ENCODE measurements around the gene CMIP.
"Not testable (repeated sequence)": the region's sequence is repeated elsewhere in the genome, so short reads cannot be mapped to it uniquely, and the experiment has no call there.

Gene CMIP

DNA sequence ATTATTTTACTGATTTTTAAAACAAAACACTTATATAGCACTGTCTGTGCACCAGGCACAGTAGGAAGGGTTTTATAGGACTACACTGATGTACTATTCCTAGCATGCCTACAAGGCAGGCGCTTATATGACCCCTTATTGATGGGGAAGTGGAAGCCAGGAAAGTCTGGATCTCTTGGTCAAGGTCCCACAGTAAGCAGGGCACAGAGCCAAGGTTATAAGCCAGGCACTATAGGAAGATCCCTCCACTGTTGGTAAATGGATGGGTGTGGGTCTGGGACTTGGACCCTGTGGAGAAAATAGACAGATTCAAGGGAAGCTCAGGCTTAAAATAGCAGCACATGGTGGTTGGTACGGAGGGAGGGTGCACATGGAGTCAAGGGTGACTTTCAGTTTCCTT, 275.4 kb downstream of the CMIP start:
- DNase-seq (ENCODE audit: low read depth) = no peak

DNA sequence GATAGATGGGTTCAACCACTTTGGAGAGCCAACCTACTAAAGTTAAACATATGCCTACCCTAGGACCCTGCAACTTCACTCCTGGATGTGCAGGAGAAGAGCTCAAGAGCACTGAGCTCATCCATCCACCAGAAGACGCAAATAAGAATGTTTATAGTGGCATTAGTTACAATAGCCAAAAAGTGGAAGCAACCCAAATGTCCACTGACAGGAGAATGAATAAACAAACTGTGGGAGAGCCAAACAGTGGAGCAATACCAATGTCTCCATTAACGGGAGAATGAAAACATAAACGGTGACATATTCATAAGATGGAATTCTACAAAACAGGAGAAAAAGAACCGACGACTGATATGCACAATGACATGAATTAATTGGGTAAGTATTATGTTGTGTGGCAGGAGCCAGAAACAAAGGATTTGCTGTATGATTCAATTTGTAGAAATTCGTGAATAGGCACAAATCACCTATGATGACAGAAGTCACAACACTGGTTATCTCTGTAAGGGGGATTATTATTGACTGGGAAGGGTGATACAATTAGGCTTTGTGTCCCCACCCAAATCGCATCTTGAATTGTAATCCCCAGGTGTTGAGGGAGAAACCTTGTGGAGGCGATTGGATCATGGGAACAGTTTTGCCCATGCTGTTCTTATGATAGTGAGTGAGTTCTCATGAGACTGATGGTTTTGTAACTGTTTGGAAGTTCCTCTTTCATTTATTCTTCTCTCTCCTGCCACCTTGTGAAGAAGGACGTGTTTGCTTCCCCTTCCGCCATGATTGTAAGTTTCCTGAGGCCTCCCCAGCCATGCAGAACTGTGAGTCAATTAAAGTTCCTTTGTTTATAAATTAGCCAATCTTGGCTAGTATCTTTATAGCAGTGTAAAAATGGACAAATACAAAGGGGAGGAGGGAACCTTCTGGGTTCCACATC, 276.6 kb downstream of the CMIP start:
- no peak for DNase-seq (ENCODE audit: low read depth)

DNA sequence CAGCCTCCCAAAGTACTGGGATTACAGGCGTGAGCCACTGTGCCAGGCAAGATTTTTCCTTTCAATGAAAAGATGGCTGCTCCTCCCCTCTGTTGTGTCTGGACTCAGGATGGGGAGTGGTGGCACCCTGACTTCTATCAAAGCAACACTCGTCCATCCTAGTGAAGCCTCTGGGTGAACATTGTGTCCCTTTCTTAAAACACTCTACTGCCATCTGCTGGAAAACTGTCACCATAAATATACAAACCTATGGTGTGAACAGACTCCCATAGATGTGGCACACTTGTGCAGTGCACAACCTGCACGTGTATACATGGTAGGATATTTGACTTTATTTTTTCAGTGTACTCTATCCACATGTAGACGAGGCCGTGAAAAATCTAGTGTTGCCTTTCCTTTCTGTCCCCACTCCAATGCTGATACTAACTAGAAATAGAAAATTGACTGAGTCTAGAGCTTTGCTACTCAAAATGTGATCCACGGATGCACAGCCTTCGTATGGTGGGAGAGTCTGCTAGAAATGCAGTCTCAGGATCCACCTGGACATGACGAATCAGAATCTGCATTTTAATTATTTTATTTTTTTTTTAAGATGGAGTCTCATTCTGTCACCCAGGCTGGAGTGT, 278.6 kb downstream of the CMIP start:
- no peak for DNase-seq (ENCODE audit: low read depth)

DNA sequence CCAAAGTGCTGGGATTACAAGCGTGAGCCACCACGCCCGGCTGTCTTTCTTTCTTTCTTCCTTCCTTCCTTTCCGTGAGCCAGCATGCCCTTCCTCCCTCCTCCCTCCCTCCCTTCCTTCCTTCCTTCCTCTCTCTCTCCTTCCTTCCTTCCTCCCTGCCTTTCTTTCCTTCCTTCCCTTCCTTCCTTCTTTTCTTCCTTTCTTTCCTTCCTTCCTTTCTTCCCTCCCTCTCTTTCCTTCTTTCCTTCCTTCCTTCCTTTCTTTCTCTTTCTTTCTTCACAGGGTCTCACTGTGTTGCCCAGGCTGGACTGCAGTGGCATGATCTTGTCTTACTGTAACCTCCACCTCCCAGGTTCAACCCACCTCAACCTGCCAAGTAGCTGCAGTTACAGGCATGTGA, 283.8 kb downstream of the CMIP start:
- DNase-seq (ENCODE audit: low read depth) = no peak

DNA sequence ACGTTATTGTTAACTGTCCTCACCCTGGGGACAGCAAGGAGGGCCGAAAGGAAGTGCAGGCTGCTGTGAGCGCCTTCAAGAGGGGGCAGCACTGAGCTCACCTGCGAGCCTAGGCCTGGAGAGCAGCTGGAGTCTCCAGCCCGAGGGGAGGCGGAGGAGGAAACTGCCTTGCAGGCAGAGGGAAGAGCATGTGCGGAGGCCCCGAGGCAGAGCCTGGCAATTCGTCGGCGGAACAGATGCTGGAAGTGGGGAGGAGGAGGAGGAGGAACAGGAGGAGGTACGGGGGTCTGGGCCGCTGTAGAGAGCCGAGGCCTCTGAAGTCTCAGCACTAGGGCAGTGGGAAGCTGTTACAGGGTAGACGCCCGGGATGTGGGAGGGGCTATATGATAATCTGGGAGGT, 284.8 kb downstream of the CMIP start:
- DNase-seq (ENCODE audit: low read depth) = no peak

DNA sequence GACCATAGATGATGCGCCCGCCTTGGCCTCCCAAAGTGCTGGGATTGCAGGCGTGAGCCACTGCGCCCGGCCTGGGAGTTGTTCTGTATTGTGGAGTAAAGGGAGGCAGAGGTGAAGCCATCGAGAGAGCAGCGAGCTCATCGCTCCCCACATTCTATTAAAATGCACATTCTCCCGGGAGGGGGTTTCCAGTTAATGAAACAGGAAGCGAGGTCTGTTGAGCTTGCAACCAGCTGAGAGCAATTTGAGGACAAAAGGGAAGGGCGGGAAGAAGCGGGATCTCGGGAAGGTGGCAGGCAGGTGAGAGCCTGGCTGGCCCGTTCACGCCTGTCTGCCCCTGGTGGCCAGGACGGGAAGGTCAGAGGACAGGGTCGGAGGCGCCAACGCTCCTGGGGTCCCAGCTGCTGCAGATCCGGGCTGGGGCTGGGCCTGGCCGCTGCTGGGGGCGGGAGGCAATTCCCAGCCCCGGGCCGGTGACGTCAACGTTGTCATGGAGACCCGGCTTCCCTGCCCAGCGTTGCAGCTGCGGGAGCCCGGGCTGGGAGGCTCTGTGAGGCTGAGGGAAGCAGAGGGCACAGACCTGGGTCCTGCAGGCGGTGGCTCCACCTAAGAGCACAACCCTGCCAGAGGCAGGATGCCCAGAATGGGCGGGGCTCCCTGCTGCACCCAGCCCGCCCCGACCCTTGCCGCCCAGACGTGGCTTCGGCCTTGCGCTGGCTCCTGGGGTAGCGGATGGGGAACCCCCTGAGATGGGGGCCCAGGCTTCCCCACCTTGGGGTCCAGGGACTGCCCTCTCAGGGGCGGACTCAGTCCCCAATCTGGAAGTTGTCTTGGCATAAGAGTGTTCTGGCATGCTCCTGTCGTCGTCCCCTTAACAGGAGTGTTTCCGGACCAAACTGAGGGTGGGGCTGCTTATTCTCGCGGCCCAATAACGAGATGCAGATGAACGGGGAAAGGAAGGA, 285.8 kb downstream of the CMIP start:
- DNase-seq (ENCODE audit: low read depth) = no peak

DNA sequence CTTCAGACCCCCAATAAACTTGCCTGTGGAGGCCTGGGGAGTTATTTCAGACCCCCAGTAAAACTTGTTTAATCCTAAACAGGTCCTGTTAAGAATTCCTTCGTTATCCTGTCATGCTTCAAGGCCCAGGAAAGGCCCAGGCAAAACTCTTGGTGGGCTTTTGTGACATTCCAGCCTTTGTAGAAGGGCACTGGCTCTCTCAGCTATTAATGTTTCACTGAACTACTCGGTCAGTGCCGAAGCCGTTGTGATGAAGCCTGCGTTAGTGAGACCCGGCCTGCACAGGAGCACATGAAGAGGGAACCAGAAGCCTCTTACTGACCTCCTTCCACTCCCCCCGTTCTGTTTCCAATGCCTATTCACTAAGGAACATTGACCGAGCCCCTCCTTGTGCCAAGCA, 287.0 kb downstream of the CMIP start:
- no peak for DNase-seq (ENCODE audit: low read depth)

DNA sequence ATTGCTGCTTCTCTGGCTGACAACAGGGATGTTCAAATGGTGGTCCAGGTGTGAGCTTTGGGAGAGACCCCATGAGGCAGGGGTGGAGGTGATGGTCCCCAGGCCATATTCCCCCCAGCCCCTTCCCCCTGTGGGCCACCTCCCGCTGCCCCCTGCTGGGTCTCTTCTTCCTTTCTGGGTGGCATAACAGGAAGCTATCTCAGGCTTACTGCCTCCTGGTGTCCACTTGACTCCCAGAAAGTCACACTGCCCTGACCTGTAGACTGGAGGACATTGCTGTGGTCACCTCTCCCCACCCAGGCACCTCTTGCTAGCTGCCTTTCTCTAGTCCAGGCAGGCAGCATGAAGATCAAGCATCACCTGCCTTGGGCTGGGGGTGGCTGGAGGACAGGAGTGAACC, 288.1 kb downstream of the CMIP start:
- DNase-seq (ENCODE audit: low read depth) = no peak

DNA sequence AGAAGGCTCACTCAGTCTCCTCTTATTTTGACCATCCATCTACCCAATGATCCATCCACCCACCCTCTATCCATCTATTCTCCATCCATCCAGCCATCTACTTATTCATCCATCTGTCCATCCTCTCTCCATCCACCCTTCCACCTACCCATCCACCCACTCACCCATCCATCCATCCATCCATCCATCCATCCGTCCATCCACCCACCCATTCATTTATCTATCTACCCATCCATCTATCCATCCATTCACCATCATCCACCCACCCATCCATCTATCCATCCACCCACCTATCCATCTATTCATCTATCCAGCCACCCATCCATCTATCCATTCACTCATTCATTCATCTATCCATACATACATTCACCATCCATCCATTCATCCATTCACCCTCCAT, 288.7 kb downstream of the CMIP start:
- DNase-seq (ENCODE audit: low read depth) = no peak

DNA sequence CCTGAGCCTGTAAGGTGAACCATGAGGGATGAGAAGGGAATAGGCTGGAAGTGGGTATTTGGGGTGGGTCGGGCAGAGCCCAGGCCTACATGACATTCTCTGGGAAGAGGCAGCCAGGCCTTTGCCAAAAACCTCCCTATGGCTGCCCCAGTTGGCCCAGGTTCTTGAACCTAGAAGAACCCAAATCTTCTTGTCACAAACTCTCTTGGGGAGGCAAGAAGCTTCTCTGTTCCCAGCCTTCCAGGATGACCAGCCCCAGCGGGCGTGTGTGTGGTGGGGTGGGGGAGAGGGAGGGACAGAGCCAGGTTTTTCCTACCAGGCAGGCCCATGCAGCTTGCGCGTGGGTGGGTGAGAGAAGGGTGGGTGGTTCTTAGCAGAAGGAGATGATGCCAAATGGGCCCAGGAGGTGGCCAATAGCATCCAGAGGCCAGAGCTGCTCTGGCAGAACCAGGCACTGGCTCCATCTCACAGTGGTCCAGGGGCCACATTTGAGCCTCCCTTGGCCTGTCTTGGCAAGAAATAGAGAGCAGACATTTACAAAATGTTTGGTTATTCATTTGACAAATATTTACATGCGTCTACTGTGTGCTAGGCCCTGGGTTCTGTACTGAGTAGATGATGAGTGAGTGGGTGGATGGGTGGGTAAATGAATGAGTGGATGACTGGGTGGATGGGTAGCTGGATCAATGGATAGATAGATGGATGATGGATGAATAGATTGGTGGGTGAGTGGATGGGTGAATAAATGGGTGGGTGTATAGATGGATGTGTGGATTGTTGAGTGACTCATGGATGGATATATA, 290.2 kb downstream of the CMIP start:
- DNase-seq (ENCODE audit: low read depth) = no peak

DNA sequence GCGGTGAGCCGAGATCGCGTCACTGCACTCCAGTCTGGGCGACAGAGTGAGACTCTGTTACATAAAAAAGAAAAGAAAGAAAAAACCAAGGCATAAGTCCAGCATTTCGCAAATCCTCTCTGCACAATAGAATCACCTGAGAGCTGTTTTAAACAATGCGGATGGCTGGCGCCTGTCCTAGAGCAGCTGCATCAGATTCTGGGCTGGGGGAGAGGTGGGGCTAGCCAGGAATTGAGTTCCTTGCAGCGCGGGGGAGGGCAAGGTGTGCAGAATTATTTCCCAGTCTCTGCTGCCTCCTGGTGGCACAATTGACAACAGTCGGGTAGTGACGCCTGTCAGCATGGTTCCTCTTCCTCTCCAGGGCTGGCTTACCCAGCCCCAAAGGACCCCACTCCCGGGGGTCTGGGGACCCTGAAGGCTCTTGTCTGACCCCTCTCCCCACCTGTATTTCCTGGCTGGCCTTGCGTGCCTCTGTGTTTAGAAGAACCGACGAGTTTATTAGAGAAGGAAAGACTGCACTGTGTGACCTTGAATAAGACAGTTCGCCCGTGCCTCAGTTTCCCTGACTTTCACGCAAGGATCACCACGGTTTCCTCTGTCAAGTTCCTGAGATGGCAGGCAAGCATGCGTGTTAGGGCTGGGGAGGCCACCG, 293.4 kb downstream of the CMIP start:
- DNase-seq (ENCODE audit: low read depth) = no peak

DNA sequence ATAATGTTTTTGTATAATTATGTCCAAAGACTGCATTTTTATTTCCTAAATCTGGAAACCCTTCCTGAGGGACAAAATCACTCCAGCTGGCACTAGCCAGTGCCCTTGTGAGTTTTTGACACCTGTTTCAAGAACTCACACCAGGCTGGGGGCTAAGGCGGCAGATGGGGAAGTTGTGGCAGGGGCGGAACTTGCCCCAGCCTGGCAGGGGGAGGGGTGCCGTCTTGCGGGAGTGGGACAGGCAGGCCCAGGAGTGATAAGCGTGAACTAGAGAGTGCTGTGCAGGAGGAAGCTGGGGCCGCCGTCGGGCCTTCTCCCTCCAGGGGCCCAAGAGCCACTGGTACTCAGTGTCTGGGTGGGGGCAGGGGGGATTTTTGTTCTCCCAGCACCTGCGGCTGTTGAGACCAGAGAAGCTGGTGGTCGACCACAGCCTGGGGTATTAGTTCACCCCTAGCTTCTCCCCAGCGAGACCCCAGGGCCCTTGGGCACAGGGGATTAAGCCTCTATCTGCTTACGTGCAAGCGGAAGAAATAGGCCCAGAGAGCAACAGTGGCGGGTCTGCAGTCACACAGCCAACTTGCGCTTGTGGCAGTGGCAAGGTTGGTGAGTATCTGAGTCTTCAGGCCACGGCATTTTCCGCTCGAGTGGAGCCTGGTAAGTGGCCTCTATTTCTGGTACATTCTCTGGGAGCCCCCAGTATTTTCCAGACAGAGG, 294.3 kb downstream of the CMIP start:
- no peak for DNase-seq (ENCODE audit: low read depth)

DNA sequence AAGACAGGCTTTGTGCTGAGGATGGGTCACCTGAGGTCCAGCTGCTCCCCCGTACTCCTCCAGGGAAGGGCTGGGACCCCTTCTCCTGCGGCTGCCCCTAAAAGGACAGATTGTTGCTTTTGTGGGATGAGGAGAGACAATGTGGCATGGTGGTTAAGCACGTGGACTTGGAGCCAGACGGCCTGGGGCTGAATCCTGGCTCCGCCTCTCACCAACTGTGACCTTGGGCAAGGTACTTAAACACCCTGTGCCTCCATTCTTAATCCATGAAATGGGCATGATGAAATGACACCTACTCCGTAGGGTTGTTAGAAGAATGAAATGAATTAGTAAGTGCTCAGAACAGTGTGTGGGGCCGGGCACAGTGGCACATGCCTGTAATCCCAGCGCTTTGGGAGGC, 294.9 kb downstream of the CMIP start:
- no peak for DNase-seq (ENCODE audit: low read depth)

DNA sequence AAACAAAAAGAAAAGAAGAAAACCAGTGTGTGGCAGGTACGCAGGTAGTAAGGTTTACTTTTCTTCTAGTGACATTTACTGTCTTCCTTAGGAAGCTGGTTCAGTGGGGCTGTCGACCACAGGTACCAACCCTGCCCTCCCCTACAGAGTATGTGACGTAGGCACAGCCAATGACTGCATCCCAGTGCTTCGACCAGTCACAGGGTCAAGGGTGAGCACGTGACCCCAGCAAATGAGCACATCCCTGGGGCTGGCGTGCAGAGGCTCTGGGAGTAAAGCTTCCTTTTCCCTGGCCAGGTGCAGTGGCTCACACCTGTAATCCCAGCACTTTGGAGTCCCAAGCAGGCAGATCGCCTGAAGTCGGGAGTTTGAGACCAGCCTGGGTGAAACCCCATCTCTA, 295.6 kb downstream of the CMIP start:
- DNase-seq (ENCODE audit: low read depth) = no peak

DNA sequence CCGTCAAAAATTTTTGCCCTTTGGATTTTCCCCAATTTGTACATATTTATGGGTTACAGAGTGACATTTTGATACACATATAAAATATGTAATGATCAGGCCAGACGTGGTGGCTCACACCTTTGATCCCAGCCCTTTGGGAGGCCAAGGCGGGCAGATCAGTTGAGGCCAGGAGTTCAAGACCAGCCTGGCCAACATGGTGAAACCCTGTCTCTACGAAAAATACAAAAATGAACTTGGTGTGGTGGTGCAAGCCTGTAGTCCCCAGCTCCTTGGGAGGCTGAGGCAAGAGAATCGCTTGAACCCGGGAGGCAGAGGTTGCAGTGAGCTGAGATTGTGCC, 296.8 kb downstream of the CMIP start:
- not testable (repeated sequence) for DNase-seq (ENCODE audit: low read depth)

DNA sequence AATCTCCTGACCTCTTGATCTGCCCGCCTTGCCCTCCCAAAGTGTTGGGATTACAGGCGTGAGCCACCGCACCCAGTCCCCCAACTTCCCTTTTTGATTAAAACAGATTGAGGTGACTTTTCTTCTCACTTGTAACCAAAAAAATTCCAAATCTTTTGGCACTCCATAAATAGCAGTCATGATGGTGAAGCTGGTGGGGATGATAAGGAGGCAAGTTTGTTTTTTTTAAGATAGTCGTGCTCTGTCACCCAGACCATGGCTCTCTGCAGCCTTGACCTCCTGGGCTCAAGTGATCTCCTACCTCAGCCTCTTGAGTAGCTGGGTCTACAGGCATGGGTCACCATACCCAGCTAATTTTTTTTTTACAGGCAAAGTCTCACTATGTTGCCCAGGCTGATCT, 299.8 kb downstream of the CMIP start:
- no peak for DNase-seq (ENCODE audit: low read depth)

DNA sequence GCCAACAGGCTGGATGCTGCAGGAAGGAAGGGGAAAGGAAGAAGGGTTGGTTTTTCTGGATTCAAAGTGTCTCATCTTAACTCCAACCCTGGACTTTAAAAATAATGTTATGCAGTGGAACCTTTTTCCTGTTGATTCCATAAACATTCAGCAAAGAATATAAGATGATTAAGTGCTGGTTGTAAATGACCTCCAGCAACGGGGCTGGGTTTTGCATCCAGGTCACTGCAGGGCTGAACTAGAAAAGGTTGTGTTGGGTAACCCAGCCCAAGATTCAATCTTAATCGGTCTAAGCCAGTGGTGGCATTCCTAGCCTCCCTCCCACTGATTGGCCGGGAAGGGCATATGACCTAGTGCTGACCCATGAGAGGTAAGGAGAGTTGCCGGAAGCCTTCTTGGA, 300.3 kb downstream of the CMIP start:
- no peak for DNase-seq (ENCODE audit: low read depth)

DNA sequence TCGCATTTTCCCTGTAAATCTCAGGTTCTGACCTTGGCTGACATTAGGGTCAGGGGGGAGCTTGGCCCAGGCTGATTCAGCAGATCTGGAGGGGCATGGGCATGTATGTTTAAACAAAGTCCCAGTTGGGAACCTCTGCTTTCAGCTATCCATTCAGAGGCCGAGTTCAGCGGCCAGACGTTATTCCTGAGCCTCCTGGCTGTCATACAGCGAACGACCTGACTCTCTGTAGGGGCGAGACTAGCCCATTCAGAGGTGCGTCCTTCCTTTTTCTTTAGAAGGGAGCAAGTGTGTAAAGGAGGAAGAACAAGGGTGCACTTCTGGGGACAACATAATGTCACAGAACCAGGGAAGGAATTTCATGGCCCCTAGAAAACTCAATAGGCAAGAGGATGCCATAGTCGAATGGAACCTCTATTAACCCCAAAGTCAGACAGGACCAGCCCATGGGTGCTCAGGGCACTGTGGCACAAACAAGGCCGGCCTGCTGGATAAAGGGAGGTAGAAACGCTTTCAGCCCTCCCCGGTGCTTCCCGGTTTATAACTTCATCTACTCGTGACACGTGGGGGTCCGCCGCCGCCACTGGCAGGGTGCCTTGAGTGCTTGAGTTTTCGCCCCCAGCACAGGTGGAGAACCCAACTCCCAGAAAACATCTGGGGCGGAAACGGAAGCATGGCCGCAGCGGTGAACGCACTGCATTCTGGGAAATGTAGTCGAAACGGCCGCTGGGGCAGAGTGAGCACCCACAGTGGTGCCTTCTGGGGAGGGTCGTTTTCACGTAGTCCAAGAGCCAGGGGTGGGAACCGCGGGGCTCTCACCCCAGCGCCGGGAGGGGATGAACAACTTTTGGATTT, 301.3 kb downstream of the CMIP start:
- DNase-seq (ENCODE audit: low read depth) = no peak

DNA sequence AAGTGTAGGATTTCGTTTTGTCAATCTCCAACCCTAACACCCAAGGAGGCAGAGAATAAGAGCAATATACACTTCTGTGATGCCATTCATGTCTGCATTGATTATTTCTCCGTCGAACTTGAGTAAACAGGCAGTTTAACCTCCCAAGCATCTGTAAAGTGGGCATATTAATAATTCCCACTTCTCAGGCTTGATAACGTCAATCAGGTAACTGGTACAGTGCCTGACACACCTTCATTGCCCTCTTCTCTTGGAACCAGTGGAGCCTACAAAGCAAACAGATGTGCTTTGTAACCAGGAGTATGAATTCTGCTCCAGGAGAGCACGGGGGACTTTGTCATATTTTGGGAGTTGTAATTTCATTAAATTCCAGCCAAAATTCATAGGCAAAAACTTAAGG, 302.0 kb downstream of the CMIP start:
- no peak for DNase-seq (ENCODE audit: low read depth)

Measured in non-pigmented ciliary epithelial cell (primary cell).